Naive thymus-derived CD4-positive, alpha-beta T cell (primary cell): Measurements from ENCODE around the gene BCKDHA. TPM values are rescaled to one million over a fixed set of nuclear protein-coding genes. Genes with fewer than 3 reads are reported as not detected.

Experiments used
- ATAC-seq: fragments of 150-1000 bp; cut with Tn5 transposase; 2 replicates; pipeline ENCODE4 v1.10.0; 2021; ENCODE audit warnings: mild to moderate bottlenecking, moderate library complexity
- CTCF ChIA-PET: fragments of 350-600 bp; sonication (Branson Sonifier 250); formaldehyde crosslinking; loops from one replicate; lab custom pipeline; 2021; ENCODE audit warnings: antibody characterized with exemption; lab: Charles Lee
- POLR2A ChIA-PET: fragments of 350-600 bp; sonication (Branson Sonifier 250); formaldehyde crosslinking; loops from one replicate; lab custom pipeline; 2021; ENCODE audit warnings: antibody characterized with exemption, inconsistent platforms; lab: Charles Lee
- DNase-seq, 9 donors: peaks; one replicate each; pipeline versions ENCODE4 v3.0.0 to v3.0.0-alpha.2; 2020 to 2022; ENCODE audit warnings: mixed read lengths in 1 of 9
- H3K27ac ChIP-seq: one replicate; pipeline ENCODE4 v1.7.0; 2013; ENCODE audit warnings: mild to moderate bottlenecking, low read depth, low read length, moderate library complexity
- H3K27me3 ChIP-seq, 2 donors: one replicate each; pipeline ENCODE4 v1.7.0; 2013; ENCODE audit warnings: low read length in 2 of 2, mild to moderate bottlenecking in 2 of 2, moderate library complexity in 2 of 2; ENCODE audit not compliant: control insufficient read depth in 2 of 2, insufficient read depth in 2 of 2
- H3K36me3 ChIP-seq, 3 experiments: 1 replicate in 2 of 3; 2 replicates in 1 of 3; pipeline ENCODE4 v1.7.0; 2013; ENCODE audit warnings: low read length in 3 of 3, mild to moderate bottlenecking in 3 of 3, moderate library complexity in 1 of 3; ENCODE audit not compliant: insufficient read depth in 3 of 3, control insufficient read depth in 2 of 3
- H3K4me1 ChIP-seq, 2 donors: one replicate each; pipeline ENCODE4 v1.7.0; 2013; ENCODE audit warnings: low read length in 2 of 2, mild to moderate bottlenecking in 2 of 2, moderate library complexity in 1 of 2; ENCODE audit not compliant: control insufficient read depth in 2 of 2, insufficient read depth in 2 of 2
- H3K4me3 ChIP-seq: 2 replicates; pipeline ENCODE4 v1.7.0; 2013; ENCODE audit warnings: mild to moderate bottlenecking, low read length
- H3K9me3 ChIP-seq, 3 experiments: 1 replicate in 2 of 3; 2 replicates in 1 of 3; pipeline ENCODE4 v1.7.0; 2013; ENCODE audit warnings: low read length in 3 of 3; ENCODE audit not compliant: control insufficient read depth in 2 of 3
- H3K27ac Mint-ChIP-seq, 9 donors: one replicate each; pipeline ENCODE4 v1.8.0; 2020 to 2022; ENCODE audit warnings: mixed read lengths in 9 of 9, mild to moderate bottlenecking in 8 of 9, moderate library complexity in 5 of 9, inconsistent platforms in 2 of 9
- H3K27me3 Mint-ChIP-seq, 5 donors: one replicate each; pipeline ENCODE4 v1.8.0; 2021 to 2022; ENCODE audit warnings: mixed read lengths in 5 of 5, mild to moderate bottlenecking in 1 of 5
- H3K36me3 Mint-ChIP-seq, 5 donors: one replicate each; pipeline ENCODE4 v1.8.0; 2020 to 2022; ENCODE audit warnings: mixed read lengths in 5 of 5, mild to moderate bottlenecking in 3 of 5, inconsistent platforms in 1 of 5
- H3K4me1 Mint-ChIP-seq, 7 donors: one replicate each; pipeline ENCODE4 v1.8.0; 2020 to 2022; ENCODE audit warnings: mixed read lengths in 7 of 7, mild to moderate bottlenecking in 3 of 7, inconsistent platforms in 1 of 7
- H3K4me3 Mint-ChIP-seq, 10 donors: one replicate each; pipeline ENCODE4 v1.8.0; 2020 to 2022; ENCODE audit warnings: mild to moderate bottlenecking in 10 of 10, mixed read lengths in 10 of 10, moderate library complexity in 6 of 10, inconsistent platforms in 2 of 10
- H3K9me3 Mint-ChIP-seq, 11 donors: one replicate each; pipeline ENCODE4 v1.8.0; 2020 to 2022; ENCODE audit warnings: mixed read lengths in 11 of 11, mild to moderate bottlenecking in 4 of 11, inconsistent platforms in 1 of 11, moderate library complexity in 1 of 11
- intact Hi-C, 2 donors: fragments of 100-400 bp; cut with micrococcal nuclease; formaldehyde crosslinking; loops; one replicate each; pipeline ENCODE4 v1.15.1; 2023
- polyA plus RNA-seq, 2 donors: library from polyadenylated mRNA; unstranded; fragments of 300-500 nt; fragmentation: Illumina TruSeq; gene quantifications; one replicate each; pipeline ENCODE4 v1.2.3, GENCODE V29; 2021
- total RNA-seq, 6 experiments: library from RNA in 5 of 6; stranded (reverse) in 5 of 6; gene quantifications; 1 replicate in 5 of 6; 2 replicates in 1 of 6; pipeline ENCODE4 v1.2.3 and lab custom pipeline; 2021 to 2026

Gene BCKDHA
- total and polyA plus RNA-seq, 7 experiments from 2014 or later, result 19.4 to 55.9 (median 21.4) TPM

DNA sequence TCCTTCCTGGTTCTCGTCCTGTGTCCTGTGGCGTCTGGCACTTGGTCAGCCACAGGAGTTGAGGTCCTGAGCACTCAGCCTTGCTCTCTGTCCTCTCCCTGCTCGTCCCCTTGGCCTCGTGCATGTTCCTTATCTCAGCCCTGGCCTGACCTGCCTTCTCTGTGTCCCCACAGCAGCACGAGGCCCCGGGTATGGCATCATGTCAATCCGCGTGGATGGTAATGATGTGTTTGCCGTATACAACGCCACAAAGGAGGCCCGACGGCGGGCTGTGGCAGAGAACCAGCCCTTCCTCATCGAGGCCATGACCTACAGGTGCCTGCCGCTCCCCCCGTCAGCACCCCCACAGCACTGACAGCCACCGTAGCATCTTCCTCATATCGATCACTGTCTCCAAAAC lies 24.8 kb downstream of the BCKDHA start:
- no peak for ATAC-seq
- Mint-ChIP-seq H3K9me3 (peaks cover 0 to 1% (median 0%) of the 10 kb centered on the region in 11 donors), H3K36me3 (peaks cover 0 to 31% (median 12%) of the 10 kb centered on the region in 5 donors), H3K4me3 (no peak overlapping the region), H3K4me1 (peaks cover 0 to 16% (median 5%) of the 10 kb centered on the region in 7 donors), H3K27ac (peak overlapping the region in 1 of 9 donors; percentile 33), H3K27me3 (no peaks in the 10 kb centered on the region)
- H3K27me3 ChIP-seq, result no peaks in the 10 kb centered on the region
- ChIA-PET POLR2A (no interaction called here), CTCF (no interaction called here)
- no peak overlapping the region for H3K4me3 ChIP-seq
- DNase-seq, result no peak
- H3K36me3 ChIP-seq, result peaks cover 3 to 85% (median 14%) of the 10 kb centered on the region in 3 experiments
- no peaks in the 10 kb centered on the region for H3K4me1 ChIP-seq
- H3K9me3 ChIP-seq, result no peaks in the 10 kb centered on the region
- intact Hi-C loops, result no loop called here
- no peak overlapping the region for H3K27ac ChIP-seq

- ATAC-seq (no peak), DNase-seq (no peak)
- Mint-ChIP-seq H3K27ac (no peak overlapping the region), H3K4me3 (no peak overlapping the region), H3K4me1 (peaks cover 0 to 21% (median 10%) of the 10 kb centered on the region in 7 donors), H3K9me3 (peaks cover 0 to 1% (median 0%) of the 10 kb centered on the region in 11 donors), H3K36me3 (peaks cover 0 to 30% (median 12%) of the 10 kb centered on the region in 5 donors), H3K27me3 (no peaks in the 10 kb centered on the region)
- ChIA-PET POLR2A (no interaction called here), CTCF (no interaction called here)
- H3K27ac ChIP-seq, result no peak overlapping the region
- intact Hi-C loops, result no loop called here
- H3K9me3 ChIP-seq, result no peaks in the 10 kb centered on the region
- no peak overlapping the region for H3K4me3 ChIP-seq
- peaks cover 3 to 82% (median 14%) of the 10 kb centered on the region in 3 experiments for H3K36me3 ChIP-seq
- no peaks in the 10 kb centered on the region for H3K27me3 ChIP-seq
- peaks cover 0 to under 1% of the 10 kb centered on the region in 2 donors for H3K4me1 ChIP-seq
Observed at GRCh38 chr19:41422955-41423354, 25.3 kb downstream of the BCKDHA start.

DNA sequence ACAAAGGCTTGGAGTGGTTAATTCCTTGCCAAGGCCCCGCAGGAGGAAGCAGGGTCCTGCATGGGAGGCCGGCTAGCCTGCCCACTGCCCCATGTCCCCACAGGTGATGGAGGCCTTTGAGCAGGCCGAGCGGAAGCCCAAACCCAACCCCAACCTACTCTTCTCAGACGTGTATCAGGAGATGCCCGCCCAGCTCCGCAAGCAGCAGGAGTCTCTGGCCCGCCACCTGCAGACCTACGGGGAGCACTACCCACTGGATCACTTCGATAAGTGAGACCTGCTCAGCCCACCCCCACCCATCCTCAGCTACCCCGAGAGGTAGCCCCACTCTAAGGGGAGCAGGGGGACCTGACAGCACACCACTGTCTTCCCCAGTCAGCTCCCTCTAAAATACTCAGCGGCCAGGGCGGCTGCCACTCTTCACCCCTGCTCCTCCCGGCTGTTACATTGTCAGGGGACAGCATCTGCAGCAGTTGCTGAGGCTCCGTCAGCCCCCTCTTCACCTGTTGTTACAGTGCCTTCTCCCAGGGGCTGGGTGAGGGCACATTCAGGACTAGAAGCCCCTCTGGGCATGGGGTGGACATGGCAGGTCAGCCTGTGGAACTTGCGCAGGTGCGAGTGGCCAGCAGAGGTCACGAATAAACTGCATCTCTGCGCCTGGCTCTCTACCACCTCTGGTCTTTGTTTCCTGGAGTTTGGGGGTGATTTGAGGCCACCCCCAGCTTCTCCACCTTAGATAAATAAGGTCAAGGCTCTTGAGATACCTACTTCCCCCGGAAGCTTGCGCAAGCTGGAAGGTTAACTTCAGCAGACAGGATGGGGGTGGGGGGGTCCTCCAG lies 26.9 kb downstream of the BCKDHA start:
- intact Hi-C loops, result no loop called here
- Histone ChIP-seq H3K36me3 (peaks cover 0 to 66% (median 14%) of the 10 kb centered on the region in 3 experiments), H3K9me3 (no peaks in the 10 kb centered on the region), H3K4me1 (peaks cover 6 to 9% of the 10 kb centered on the region in 2 donors), H3K27me3 (no peaks in the 10 kb centered on the region), H3K4me3 (no peak overlapping the region), H3K27ac (peak overlapping the region; percentile 19)
- DNase-seq (no peak), ATAC-seq (no peak)
- Mint-ChIP-seq H3K27ac (peak overlapping the region in 2 of 9 donors; percentile 12 to 25), H3K4me1 (peaks cover 7 to 29% (median 25%) of the 10 kb centered on the region in 7 donors), H3K4me3 (peak overlapping the region in 1 of 10 donors; percentile 35), H3K27me3 (no peaks in the 10 kb centered on the region), H3K9me3 (peaks cover 0 to 1% (median 0%) of the 10 kb centered on the region in 11 donors), H3K36me3 (peaks cover 0 to 22% (median 8%) of the 10 kb centered on the region in 5 donors)
- CTCF ChIA-PET, result interaction anchor here (0.8 kb wide), 1 partner anchor 17 kb away, joined by 3 read pairs; no protein-coding TSS in a partner anchor
- POLR2A ChIA-PET, result no interaction called here

DNA sequence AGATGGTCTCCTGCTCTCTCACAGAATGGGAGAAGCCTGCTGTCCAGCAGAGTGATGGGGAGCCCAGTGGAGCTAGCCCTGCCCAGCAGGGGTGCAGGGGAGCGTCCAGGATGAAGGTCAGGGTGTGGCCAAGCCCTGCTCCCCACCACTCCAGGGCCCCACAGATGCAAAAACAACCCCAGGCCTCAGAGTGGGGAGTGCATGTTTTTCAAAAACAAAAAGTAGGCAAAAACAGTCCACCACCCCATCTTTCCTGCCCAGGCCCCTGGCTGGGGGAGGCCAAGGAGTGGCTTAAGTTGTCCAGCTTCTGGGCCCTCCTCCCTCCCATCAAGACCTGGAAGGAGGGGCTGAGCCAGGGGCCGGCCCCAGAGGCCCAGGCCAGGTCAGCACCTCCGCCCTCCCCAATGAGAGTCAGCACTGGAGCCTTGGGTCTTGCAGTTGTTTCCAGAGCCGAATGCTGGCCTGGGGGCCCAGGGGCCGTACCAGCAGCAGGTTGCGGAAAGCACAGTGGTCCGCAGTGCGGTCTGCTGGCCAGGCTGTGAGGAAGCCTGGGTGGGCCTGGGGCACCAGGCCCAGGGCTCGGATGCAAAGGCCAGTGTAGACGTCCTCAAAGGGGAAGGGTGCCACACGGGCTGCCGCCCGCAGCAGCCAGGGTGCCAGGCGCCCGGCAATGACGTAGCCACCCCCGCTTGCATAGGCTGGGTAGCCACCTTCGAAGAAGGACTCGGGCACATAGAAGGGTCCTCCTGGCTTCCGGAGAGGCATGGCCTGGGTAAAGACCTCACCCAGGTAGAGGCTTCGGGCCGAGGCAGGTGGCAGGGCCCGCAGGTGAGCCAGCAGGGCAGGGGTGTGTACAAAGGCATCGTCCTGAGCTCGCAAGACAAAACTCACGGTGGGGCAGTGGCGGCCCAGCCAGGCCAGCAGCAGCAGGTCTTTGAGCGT lies 27.8 kb downstream of the BCKDHA start:
- H3K4me1 Mint-ChIP-seq, result peaks cover 7 to 29% (median 25%) of the 10 kb centered on the region in 7 donors
- H3K36me3 Mint-ChIP-seq, result peaks cover 0 to 14% (median 5%) of the 10 kb centered on the region in 5 donors
- ATAC-seq (no peak), DNase-seq (no peak)
- ChIA-PET POLR2A (no interaction called here), CTCF (interaction anchor here (0.8 kb wide), 1 partner anchor 18 kb away, joined by 3 read pairs; no protein-coding TSS in a partner anchor)
- no peak overlapping the region for H3K4me3 ChIP-seq
- peak overlapping the region in 4 of 10 donors; percentile 25 to 98 (median 40) for H3K4me3 Mint-ChIP-seq
- peak overlapping the region in 3 of 9 donors; percentile 12 to 84 (median 63) for H3K27ac Mint-ChIP-seq
- H3K9me3 ChIP-seq, result no peaks in the 10 kb centered on the region
- peaks cover 6 to 9% of the 10 kb centered on the region in 2 donors for H3K4me1 ChIP-seq
- intact Hi-C loops, result no loop called here
- H3K27ac ChIP-seq, result peak overlapping the region; percentile 19
- H3K36me3 ChIP-seq, result peaks cover 0 to 57% (median 14%) of the 10 kb centered on the region in 3 experiments
- H3K27me3 ChIP-seq, result no peaks in the 10 kb centered on the region
- H3K27me3 Mint-ChIP-seq, result no peaks in the 10 kb centered on the region
- H3K9me3 Mint-ChIP-seq, result peaks cover 0 to 1% (median 0%) of the 10 kb centered on the region in 11 donors

- ATAC-seq (no peak), DNase-seq (no peak)
- ChIA-PET CTCF (no interaction called here), POLR2A (interaction anchor here (1.1 to 3.4 kb wide), 2 partner anchors 12 to 105 kb away, joined by 3 to 14 read pairs; partner anchors contain the start of gene DMAC2)
- no peak overlapping the region for H3K4me3 ChIP-seq
- H3K27ac ChIP-seq, result peak overlapping the region; percentile 70
- peak overlapping the region in 7 of 10 donors; percentile 25 to 98 (median 51) for H3K4me3 Mint-ChIP-seq
- H3K9me3 Mint-ChIP-seq, result peaks cover 0 to under 1% (median 0%) of the 10 kb centered on the region in 11 donors
- H3K36me3 ChIP-seq, result peaks cover 0 to 55% (median 8%) of the 10 kb centered on the region in 3 experiments
- no peaks in the 10 kb centered on the region for H3K9me3 ChIP-seq
- no peaks in the 10 kb centered on the region for H3K27me3 Mint-ChIP-seq
- H3K36me3 Mint-ChIP-seq, result peaks cover 0 to 14% (median 5%) of the 10 kb centered on the region in 5 donors
- intact Hi-C loops, result no loop called here
- peaks cover 6 to 9% of the 10 kb centered on the region in 2 donors for H3K4me1 ChIP-seq
- no peaks in the 10 kb centered on the region for H3K27me3 ChIP-seq
- peaks cover 7 to 29% (median 26%) of the 10 kb centered on the region in 7 donors for H3K4me1 Mint-ChIP-seq
- peak overlapping the region in 8 of 9 donors; percentile 14 to 96 (median 80) for H3K27ac Mint-ChIP-seq
Observed at GRCh38 chr19:41426116-41426841, 28.7 kb downstream of the BCKDHA start.
